ENCODE data around the gene SLC6A20.

GRCh38 chr3:45806072-45806471 lies 9.7 kb upstream of the SLC6A20 start:
- TF ChIP-seq POLR2A (IDR thresholded peaks at IDR 0.05) (no peak), CTCF (IDR thresholded peaks at IDR 0.05) (no peak), POLR2AphosphoS5 (IDR thresholded peaks at IDR 0.05; ENCODE audit: insufficient read depth in 1 of 2, low read depth in 1 of 2) (no peak)
